ENCODE results near the gene INTS4.
"Not testable (repeated sequence)": the region's sequence is repeated elsewhere in the genome, so short reads cannot be mapped to it uniquely, and the experiment has no call there.

DNA sequence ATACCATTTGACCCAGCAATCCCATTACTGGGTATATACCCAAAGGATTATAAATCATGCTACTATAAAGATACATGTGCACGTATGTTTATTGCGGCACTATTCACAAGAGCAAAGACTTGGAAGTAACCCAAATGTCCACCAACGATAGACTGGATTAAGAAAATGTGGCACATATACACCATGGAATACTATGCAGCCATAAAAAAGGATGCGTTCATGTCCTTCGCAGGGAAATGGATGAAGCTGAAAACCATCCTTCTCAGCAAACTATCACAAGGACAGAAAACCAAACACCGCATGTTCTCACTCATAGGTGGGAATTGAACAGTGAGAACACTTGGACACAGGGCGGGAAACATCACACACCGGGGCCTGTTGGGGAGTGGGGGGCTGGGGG lies 8.0 kb downstream of the INTS4 start:
- TF ChIP-seq, protein P1, sequence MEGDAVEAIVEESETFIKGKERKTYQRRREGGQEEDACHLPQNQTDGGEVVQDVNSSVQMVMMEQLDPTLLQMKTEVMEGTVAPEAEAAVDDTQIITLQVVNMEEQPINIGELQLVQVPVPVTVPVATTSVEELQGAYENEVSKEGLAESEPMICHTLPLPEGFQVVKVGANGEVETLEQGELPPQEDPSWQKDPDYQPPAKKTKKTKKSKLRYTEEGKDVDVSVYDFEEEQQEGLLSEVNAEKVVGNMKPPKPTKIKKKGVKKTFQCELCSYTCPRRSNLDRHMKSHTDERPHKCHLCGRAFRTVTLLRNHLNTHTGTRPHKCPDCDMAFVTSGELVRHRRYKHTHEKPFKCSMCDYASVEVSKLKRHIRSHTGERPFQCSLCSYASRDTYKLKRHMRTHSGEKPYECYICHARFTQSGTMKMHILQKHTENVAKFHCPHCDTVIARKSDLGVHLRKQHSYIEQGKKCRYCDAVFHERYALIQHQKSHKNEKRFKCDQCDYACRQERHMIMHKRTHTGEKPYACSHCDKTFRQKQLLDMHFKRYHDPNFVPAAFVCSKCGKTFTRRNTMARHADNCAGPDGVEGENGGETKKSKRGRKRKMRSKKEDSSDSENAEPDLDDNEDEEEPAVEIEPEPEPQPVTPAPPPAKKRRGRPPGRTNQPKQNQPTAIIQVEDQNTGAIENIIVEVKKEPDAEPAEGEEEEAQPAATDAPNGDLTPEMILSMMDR (IDR thresholded peaks at IDR 0.05): not testable (repeated sequence)
- TF ChIP-seq POLR2A (IDR thresholded peaks at IDR 0.05): not testable (repeated sequence)

Data from thyroid gland (tissue), 4 donors.